Mesothelial cell of epicardium (in vitro differentiated cells): ENCODE measurements around the gene PCSK4. TPM values are rescaled to one million over a fixed set of nuclear protein-coding genes. Genes with fewer than 3 reads are reported as not detected.
"Not testable (repeated sequence)": the region's sequence is repeated elsewhere in the genome, so short reads cannot be mapped to it uniquely, and the experiment has no call there.

Experiments used
- DNase-seq, 2 experiments: peaks; one replicate each; pipeline ENCODE4 v3.0.0; 2021; ENCODE audit warnings: low spot score in 2 of 2; ENCODE audit not compliant: unreplicated experiment in 2 of 2
- H3K27ac Mint-ChIP-seq: 2 replicates; pipeline ENCODE4 v1.8.0; 2021; ENCODE audit warnings: mixed read lengths
- H3K27me3 Mint-ChIP-seq: 2 replicates; pipeline ENCODE4 v1.8.0; 2021; ENCODE audit warnings: low read depth, mixed read lengths
- H3K36me3 Mint-ChIP-seq: 2 replicates; pipeline ENCODE4 v1.8.0; 2021; ENCODE audit warnings: mixed read lengths
- H3K4me1 Mint-ChIP-seq: 2 replicates; pipeline ENCODE4 v1.8.0; 2021; ENCODE audit warnings: mixed read lengths
- H3K4me3 Mint-ChIP-seq: 2 replicates; pipeline ENCODE4 v1.8.0; 2021; ENCODE audit warnings: mild to moderate bottlenecking, moderate library complexity, mixed read lengths
- H3K9me3 Mint-ChIP-seq: 2 replicates; pipeline ENCODE4 v1.8.0; 2021; ENCODE audit warnings: mixed read lengths
- CTCF ChIP-seq: fragments of 200-600 bp; sonication (generic); IDR thresholded peaks from one replicate; pipeline ENCODE4 v1.5.0; 2021; ENCODE audit warnings: antibody characterized with exemption; ENCODE audit not compliant: unreplicated experiment
- total RNA-seq: library from RNA; stranded (reverse); gene quantifications from 3 replicates; pipeline ENCODE4 v1.2.1, GENCODE V29; 2021

Gene PCSK4
- total RNA-seq, 1 donor from 2014 or later, result 22.6 TPM

GRCh38 chr19:1441677-1442438, 48.3 kb downstream of the PCSK4 start:
- TF ChIP-seq CTCF, result no peak
- Mint-ChIP-seq H3K36me3 (peaks cover 19% of the 10 kb centered on the region), H3K4me1 (peaks cover 12% of the 10 kb centered on the region), H3K9me3 (no peaks in the 10 kb centered on the region), H3K27ac (no peak overlapping the region), H3K27me3 (peaks cover 15% of the 10 kb centered on the region), H3K4me3 (peak overlapping the region; percentile 100)
- no peak for DNase-seq

DNA sequence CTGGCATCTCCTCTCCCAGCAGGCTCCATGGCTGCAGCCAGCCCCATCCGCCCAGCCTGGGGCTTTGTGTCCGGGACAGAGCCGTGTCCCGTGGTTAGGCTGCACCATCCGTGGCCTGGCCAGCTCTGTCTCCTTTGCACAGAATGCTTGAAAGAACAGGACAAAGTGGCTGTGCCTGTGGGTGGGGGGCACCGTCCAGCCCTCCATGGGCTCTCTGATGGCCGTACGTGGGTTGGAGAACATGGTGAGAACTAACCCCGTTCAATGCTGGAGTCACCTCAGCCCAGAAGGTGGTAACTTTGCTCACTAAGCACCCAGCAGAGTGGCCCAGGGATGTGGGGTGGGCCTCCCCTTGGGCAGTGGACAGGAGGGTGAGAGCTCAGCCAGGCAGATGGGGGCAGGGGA, 49.1 kb downstream of the PCSK4 start:
- no peak for DNase-seq
- Mint-ChIP-seq H3K36me3 (peaks cover 19% of the 10 kb centered on the region), H3K4me3 (peak overlapping the region; percentile 100), H3K4me1 (peaks cover 12% of the 10 kb centered on the region), H3K27ac (no peak overlapping the region), H3K9me3 (no peaks in the 10 kb centered on the region), H3K27me3 (peaks cover 12% of the 10 kb centered on the region)
- TF ChIP-seq CTCF, result no peak

GRCh38 chr19:1440418-1440801, 49.7 kb downstream of the PCSK4 start:
- no peak for TF ChIP-seq CTCF
- H3K27me3 Mint-ChIP-seq, result peaks cover 11% of the 10 kb centered on the region
- H3K9me3 Mint-ChIP-seq, result no peaks in the 10 kb centered on the region
- peaks cover 23% of the 10 kb centered on the region for H3K36me3 Mint-ChIP-seq
- H3K27ac Mint-ChIP-seq, result no peak overlapping the region
- H3K4me3 Mint-ChIP-seq, result peak overlapping the region; percentile 100
- DNase-seq, result no peak
- peaks cover 12% of the 10 kb centered on the region for H3K4me1 Mint-ChIP-seq

DNA sequence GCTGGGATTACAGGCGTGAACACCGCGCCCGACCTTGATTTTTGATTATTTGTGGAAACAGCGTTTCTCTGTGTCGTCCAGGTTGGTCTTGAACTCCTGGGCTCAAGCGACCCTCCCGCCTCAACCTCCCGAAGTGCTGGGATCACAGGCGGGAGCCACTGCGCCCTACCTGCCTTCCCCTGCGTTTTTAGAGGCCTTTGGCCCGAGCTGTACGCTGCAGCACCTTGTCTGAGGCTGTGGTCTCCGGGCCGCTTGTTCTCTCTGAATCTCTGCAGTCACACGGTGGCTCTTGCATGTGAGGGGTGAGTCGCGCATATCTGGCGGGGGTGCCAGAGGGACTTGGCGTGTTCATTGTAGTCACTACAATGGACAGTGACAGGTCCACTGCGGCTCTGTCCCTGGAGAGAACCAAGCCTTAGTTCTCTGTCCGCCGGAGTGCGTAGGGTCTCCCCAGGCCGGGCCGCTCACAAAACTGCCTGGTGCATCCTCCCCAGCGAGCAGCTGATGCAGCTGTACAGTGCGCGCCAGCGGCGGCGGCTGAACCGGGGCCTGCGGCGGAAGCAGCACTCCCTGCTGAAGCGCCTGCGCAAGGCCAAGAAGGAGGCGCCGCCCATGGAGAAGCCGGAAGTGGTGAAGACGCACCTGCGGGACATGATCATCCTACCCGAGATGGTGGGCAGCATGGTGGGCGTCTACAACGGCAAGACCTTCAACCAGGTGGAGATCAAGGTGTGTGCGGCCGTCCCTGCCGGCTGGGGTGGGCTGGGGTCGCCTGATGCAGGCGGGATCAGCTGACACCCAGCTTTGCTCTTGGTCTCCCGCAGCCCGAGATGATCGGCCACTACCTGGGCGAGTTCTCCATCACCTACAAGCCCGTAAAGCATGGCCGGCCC, 50.4 kb downstream of the PCSK4 start:
- DNase-seq, H3K9me3 Mint-ChIP-seq, H3K27me3 Mint-ChIP-seq: not testable (repeated sequence)
- H3K4me1 Mint-ChIP-seq, result peaks cover 12% of the 10 kb centered on the region
- peaks cover 25% of the 10 kb centered on the region for H3K36me3 Mint-ChIP-seq
- peak overlapping the region; percentile 81 for H3K27ac Mint-ChIP-seq
- H3K4me3 Mint-ChIP-seq, result peak overlapping the region; percentile 100

DNA sequence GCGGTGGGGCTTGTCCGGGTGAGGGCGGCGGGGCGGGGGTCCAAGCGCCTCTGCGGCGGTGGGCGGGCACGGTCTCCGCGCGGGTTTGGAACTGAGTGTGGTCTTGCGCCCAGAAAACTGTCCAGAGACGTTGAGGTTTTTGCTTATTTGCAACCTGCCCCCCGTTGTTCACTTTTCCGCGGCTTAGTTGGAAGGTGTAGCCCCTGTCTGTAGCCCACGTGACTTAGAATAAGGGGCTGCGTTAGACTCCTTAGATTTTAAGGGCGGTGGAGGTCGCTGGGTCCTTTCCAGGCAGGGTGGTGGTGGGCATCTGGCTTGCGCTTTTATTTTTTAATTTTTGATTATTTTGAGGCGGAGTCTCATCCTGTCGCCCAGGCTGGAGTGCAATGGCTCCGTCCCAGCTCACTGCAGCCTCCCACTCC, 51.2 kb downstream of the PCSK4 start:
- H3K4me1 Mint-ChIP-seq, result peaks cover 12% of the 10 kb centered on the region
- peaks cover under 1% of the 10 kb centered on the region for H3K27me3 Mint-ChIP-seq
- H3K4me3 Mint-ChIP-seq, result peak overlapping the region; percentile 100
- peaks cover 25% of the 10 kb centered on the region for H3K36me3 Mint-ChIP-seq
- no peaks in the 10 kb centered on the region for H3K9me3 Mint-ChIP-seq
- no peak for DNase-seq
- H3K27ac Mint-ChIP-seq, result peak overlapping the region; percentile 90
- TF ChIP-seq CTCF, result no peak
